Measurements from ENCODE around the gene UHRF1.

The UHRF1 gene

DNA sequence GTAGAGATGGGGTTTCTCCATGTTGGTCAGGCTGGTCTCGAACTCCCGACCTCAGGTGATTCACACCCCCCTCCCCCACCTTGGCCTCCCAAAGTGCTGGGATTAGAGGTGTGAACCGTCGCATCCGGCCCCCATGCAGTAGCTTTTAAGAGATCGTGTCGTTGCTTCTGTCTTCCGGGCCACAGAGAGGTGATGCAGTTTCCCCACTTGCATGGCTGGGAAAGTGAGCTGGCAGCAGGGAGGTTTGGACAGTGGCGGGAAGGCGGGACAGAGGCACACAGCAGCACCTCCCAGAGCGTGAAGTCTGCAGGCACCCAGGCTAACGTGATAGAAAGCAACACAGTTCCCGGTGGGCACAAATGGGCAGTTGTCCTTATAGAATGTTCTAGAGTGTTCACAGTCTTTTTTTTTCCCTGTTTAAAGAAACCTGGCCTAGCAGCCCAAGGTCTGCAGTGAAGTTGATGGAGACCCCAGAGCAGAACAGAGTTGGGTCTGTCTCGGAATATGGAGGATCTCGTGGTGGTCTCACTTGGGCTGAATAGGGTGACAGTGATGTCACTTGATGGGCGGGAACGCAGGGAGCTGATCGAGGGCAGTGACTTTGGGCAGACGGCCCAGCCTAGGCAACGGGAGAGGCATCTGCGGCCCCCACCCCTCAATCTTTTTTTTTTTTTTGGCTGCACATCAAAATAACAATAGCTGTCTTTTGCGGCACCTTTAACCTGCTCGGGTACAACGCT lies 4.9 kb downstream of the UHRF1 start:
- CTCF ChIA-PET = interaction anchor here (0.9 to 8.6 kb wide), 5 partner anchors 13 to 116 kb away, joined by 3 to 243 read pairs (median 82); partner anchors contain the start of gene PLIN3
- POLR2A ChIA-PET = interaction anchor here (0.6 to 1.0 kb wide), 2 partner anchors 44 to 123 kb away, joined by 4 to 5 read pairs; partner anchors contain the start of gene FEM1A
- TF ChIP-seq, protein P1, sequence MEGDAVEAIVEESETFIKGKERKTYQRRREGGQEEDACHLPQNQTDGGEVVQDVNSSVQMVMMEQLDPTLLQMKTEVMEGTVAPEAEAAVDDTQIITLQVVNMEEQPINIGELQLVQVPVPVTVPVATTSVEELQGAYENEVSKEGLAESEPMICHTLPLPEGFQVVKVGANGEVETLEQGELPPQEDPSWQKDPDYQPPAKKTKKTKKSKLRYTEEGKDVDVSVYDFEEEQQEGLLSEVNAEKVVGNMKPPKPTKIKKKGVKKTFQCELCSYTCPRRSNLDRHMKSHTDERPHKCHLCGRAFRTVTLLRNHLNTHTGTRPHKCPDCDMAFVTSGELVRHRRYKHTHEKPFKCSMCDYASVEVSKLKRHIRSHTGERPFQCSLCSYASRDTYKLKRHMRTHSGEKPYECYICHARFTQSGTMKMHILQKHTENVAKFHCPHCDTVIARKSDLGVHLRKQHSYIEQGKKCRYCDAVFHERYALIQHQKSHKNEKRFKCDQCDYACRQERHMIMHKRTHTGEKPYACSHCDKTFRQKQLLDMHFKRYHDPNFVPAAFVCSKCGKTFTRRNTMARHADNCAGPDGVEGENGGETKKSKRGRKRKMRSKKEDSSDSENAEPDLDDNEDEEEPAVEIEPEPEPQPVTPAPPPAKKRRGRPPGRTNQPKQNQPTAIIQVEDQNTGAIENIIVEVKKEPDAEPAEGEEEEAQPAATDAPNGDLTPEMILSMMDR (IDR thresholded peaks at IDR 0.05; ENCODE audit: insufficient read depth, low read length, missing control alignments) = no peak
- no peak overlapping the region for H3K4me3 ChIP-seq (ENCODE audit: low read depth, low read length)
- DNase-seq (ENCODE audit: low read depth, low spot score) = no peak

DNA sequence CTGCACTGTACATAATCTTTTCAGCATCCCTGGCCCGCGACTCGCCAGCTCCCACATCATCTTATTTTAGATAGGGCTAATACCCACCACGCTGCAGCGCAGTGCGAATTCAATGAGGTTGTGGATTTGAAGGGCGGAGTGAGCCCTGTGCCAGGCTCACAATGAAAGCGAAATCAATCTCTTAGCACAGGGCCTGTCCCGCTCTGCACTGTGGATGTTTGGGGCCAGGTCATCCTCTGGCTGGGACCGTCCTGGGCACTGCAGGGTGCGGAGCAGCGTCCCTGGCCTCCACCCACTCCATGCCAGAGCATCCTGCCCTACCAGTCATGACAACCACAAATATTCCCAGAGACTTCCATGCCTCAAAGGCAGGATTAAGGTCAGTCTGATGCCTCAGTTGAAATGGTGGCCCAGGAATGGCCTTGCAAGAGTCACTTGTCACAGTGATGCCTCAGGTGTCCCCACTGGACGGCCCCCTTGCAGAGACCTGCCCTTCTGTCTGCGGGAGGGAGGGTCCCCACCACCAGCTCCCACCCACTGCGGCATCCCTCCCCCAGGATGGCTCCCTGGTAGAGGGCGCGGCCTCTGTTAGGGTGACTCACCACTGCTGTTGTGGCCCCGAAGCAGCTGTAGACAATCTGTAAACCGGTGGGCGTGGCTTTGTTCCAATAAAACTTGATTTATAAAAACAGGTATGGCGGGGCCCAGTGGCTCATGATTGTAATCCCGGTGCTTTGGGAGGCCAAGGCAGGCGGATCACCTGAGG lies 5.6 kb downstream of the UHRF1 start:
- ChIA-PET CTCF (interaction anchor here (1.8 to 8.6 kb wide), 4 partner anchors 13 to 115 kb away, joined by 8 to 243 read pairs (median 106); partner anchors contain the start of gene PLIN3), POLR2A (interaction anchor here (1.0 kb wide), 3 partner anchors 48 to 124 kb away, joined by 3 to 5 read pairs (median 3); partner anchors contain the start of genes FEM1A, KDM4B and PLIN3)
- no peak for DNase-seq (ENCODE audit: low read depth, low spot score)
- TF ChIP-seq, protein P1 (IDR thresholded peaks at IDR 0.05; ENCODE audit: insufficient read depth, low read length, missing control alignments) = no peak
- peak overlapping the region; percentile 18; the same call in 1 of the 2 replicates for H3K4me3 ChIP-seq (ENCODE audit: low read depth, low read length)

DNA sequence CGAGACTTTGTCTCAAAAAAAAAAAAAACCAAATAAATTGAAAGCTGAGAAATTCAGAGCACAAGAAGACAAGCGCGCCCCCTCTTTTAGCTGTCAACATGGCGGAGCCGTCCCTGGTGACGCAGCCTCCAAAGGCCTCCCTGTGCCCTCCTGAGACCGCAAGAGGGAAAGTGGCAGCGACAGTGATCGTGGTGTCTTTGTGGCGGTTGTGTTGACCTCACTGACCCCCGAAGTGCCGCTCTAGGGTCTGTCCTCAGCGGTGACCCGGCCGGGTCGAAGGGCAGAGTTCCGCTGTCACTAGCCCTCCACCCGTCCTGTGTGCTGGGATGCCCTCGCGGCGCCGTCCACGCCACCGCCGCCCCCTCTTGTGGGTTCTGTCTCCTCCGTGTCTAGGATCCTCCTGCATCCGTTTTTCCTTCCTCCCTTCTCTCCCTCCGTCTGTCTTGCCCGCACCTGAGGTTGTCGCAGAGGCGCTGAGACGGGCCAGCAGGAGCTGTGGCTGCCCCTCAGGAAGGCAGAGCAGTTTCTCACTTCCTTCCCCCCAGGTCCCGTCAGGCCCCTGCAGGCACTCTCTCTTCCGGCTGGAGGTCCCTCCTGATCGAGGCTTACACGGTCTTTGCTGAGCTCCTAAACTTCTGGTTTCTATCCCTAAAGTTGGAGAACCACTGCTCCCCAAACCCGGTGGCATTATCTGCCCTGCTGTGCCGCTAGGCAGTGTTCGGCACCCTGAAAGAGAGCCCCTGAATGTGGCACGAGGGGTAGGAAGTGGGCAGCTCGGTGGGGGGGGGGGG lies 7.2 kb downstream of the UHRF1 start:
- CTCF ChIA-PET = interaction anchor here (1.0 to 8.6 kb wide), 6 partner anchors 11 to 113 kb away, joined by 3 to 243 read pairs (median 43); partner anchors contain the start of gene PLIN3
- DNase-seq (ENCODE audit: low read depth, low spot score) = no peak
- no peak overlapping the region for H3K4me3 ChIP-seq (ENCODE audit: low read depth, low read length)
- POLR2A ChIA-PET = no interaction called here
- TF ChIP-seq, protein P1 (IDR thresholded peaks at IDR 0.05; ENCODE audit: insufficient read depth, low read length, missing control alignments) = no peak

DNA sequence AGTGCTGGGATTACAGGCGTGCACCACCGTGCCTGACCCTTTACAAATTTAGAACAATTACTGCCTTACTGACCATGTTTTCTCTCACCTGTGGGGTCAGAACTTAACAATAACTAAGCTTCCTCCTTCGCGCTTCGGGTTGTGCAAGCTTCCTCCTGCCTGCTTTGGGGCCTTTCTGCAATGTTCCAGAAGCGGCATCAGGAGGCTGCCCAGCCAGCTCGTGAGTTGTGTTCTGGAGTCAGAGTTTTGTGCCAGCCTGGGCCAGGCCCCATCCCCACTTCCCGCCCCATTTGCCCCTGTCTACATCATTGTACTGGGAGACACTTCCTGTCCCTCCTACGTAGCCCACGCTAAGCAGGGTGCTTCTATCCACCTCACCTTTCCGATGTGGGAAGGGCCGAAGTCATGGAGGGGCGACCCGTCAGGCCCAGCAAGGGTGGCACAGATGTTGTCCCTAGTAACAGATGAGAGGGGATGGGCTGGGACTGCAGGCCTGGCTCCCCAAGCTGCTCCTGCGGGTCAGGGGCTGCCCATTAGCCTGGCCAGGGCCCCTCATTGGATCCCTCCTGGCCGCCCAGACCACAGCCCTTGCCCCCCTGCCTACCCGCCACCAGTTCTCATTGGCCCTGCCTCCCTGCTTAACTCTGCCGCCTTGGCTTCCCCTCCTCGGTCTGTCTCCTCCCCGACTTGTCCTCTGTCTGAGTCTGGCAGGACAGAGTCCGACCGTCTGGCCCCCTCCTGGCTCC lies 13.4 kb downstream of the UHRF1 start:
- POLR2A ChIA-PET = no interaction called here
- CTCF ChIA-PET = interaction anchor here (1.0 to 1.3 kb wide), 3 partner anchors 11 to 113 kb away, joined by 3 to 4 read pairs (median 3); no protein-coding TSS in a partner anchor
- no peak for DNase-seq (ENCODE audit: low read depth, low spot score)
- TF ChIP-seq, protein P1 (IDR thresholded peaks at IDR 0.05; ENCODE audit: insufficient read depth, low read length, missing control alignments) = no peak
- no peak overlapping the region for H3K4me3 ChIP-seq (ENCODE audit: low read depth, low read length)

DNA sequence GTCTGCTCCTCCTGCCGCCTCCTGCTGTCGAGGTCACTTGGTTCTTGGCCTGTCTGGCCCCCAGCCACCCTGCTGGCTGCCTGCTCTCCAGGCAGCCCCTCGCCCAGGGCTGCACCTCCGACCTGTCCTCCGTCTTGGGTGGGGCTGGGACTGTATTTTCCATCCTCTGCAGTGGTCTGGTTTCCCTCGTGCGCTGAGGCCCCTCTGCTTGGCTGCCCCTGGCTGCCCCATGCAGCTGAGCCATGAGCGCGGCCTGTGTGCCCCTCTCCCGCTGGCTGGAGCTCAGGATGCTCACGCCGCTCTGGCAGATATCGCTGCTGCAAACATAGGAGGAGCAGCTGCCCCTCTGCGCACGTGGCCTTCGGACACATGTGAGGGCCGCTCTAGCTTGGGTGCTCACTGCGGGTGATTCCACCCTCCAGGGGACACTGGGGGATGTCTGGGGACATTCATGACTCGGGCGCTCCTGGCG lies 14.0 kb downstream of the UHRF1 start:
- CTCF ChIA-PET = interaction anchor here (1.3 kb wide), 1 partner anchor 12 kb away, joined by 4 read pairs; no protein-coding TSS in a partner anchor
- POLR2A ChIA-PET = no interaction called here
- H3K4me3 ChIP-seq (ENCODE audit: low read depth, low read length) = no peak overlapping the region
- TF ChIP-seq, protein P1 (IDR thresholded peaks at IDR 0.05; ENCODE audit: insufficient read depth, low read length, missing control alignments) = no peak
- no peak for DNase-seq (ENCODE audit: low read depth, low spot score)

Measured in AG04449 (cell line).